Central memory CD8-positive, alpha-beta T cell (primary cell): ENCODE measurements around the gene IQCM.

Source experiments
- ATAC-seq: fragments of 150-1000 bp; cut with Tn5 transposase; replicated peaks from 2 replicates; pipeline ENCODE4 v1.10.0; 2022; ENCODE audit warnings: mild to moderate bottlenecking, moderate FRiP score, moderate number of reproducible peaks; ENCODE audit not compliant: poor library complexity, severe bottlenecking; ENCODE audit errors: extremely low read depth
- DNase-seq, 2 donors: peaks; one replicate each; pipeline ENCODE4 v3.0.0; 2021; ENCODE audit warnings: low spot score in 2 of 2
- H3K27ac Mint-ChIP-seq: one replicate; pipeline ENCODE4 v1.8.0; 2022; ENCODE audit warnings: low read depth, mild to moderate bottlenecking, moderate library complexity, mixed read lengths
- H3K27me3 Mint-ChIP-seq: one replicate; pipeline ENCODE4 v1.8.0; 2022; ENCODE audit warnings: mixed read lengths
- H3K36me3 Mint-ChIP-seq: one replicate; pipeline ENCODE4 v1.8.0; 2022; ENCODE audit warnings: mild to moderate bottlenecking, moderate library complexity, mixed read lengths; ENCODE audit not compliant: insufficient read depth
- H3K4me1 Mint-ChIP-seq: one replicate; pipeline ENCODE4 v1.8.0; 2022; ENCODE audit warnings: mixed read lengths
- H3K4me3 Mint-ChIP-seq: one replicate; pipeline ENCODE4 v1.8.0; 2022; ENCODE audit warnings: mild to moderate bottlenecking, moderate library complexity, mixed read lengths
- H3K9me3 Mint-ChIP-seq: one replicate; pipeline ENCODE4 v1.8.0; 2022; ENCODE audit warnings: mixed read lengths

The IQCM gene

GRCh38 chr4:149589826-149590225 lies 225.8 kb downstream of the IQCM start:
- H3K36me3 Mint-ChIP-seq, result no peaks in the 10 kb centered on the region
- no peaks in the 10 kb centered on the region for H3K4me1 Mint-ChIP-seq
- H3K9me3 Mint-ChIP-seq, result peaks cover 10% of the 10 kb centered on the region
- DNase-seq (no peak), ATAC-seq (no peak)
- H3K27me3 Mint-ChIP-seq, result no peaks in the 10 kb centered on the region
- no peak overlapping the region for H3K27ac Mint-ChIP-seq
- no peak overlapping the region for H3K4me3 Mint-ChIP-seq

GRCh38 chr4:149584722-149585121 lies 230.9 kb downstream of the IQCM start:
- H3K4me1 Mint-ChIP-seq, result no peaks in the 10 kb centered on the region
- H3K4me3 Mint-ChIP-seq, result no peak overlapping the region
- no peaks in the 10 kb centered on the region for H3K36me3 Mint-ChIP-seq
- DNase-seq, result no peak
- peaks cover 22% of the 10 kb centered on the region for H3K9me3 Mint-ChIP-seq
- H3K27me3 Mint-ChIP-seq, result no peaks in the 10 kb centered on the region
- ATAC-seq, result no peak
- no peak overlapping the region for H3K27ac Mint-ChIP-seq

GRCh38 chr4:149574971-149575370 lies 240.7 kb downstream of the IQCM start:
- H3K4me1 Mint-ChIP-seq, result no peaks in the 10 kb centered on the region
- no peak overlapping the region for H3K27ac Mint-ChIP-seq
- ATAC-seq, result no peak
- no peak overlapping the region for H3K4me3 Mint-ChIP-seq
- no peak for DNase-seq
- no peaks in the 10 kb centered on the region for H3K27me3 Mint-ChIP-seq
- no peaks in the 10 kb centered on the region for H3K36me3 Mint-ChIP-seq
- peaks cover 9% of the 10 kb centered on the region for H3K9me3 Mint-ChIP-seq

- Mint-ChIP-seq H3K4me1 (no peaks in the 10 kb centered on the region), H3K36me3 (no peaks in the 10 kb centered on the region), H3K9me3 (peaks cover 4% of the 10 kb centered on the region), H3K27me3 (no peaks in the 10 kb centered on the region), H3K27ac (no peak overlapping the region), H3K4me3 (no peak overlapping the region)
- no peak for ATAC-seq
- DNase-seq, result no peak
These were observed 242.9 kb downstream of the IQCM start for GRCh38 chr4:149572716-149573115.

- DNase-seq, result no peak
These were observed 259.8 kb downstream of the IQCM start for GRCh38 chr4:149555799-149556198.

GRCh38 chr4:149555146-149555545 lies 260.5 kb downstream of the IQCM start:
- H3K4me1 Mint-ChIP-seq, result no peaks in the 10 kb centered on the region
- H3K27me3 Mint-ChIP-seq, result no peaks in the 10 kb centered on the region
- DNase-seq, result no peak
- peaks cover 19% of the 10 kb centered on the region for H3K9me3 Mint-ChIP-seq
- H3K4me3 Mint-ChIP-seq, result no peak overlapping the region
- no peak overlapping the region for H3K27ac Mint-ChIP-seq
- H3K36me3 Mint-ChIP-seq, result no peaks in the 10 kb centered on the region
- ATAC-seq, result no peak

More at GRCh38 chr4:149555799-149556198, 259.8 kb downstream of the IQCM start:
- Mint-ChIP-seq H3K27ac (no peak overlapping the region), H3K36me3 (no peaks in the 10 kb centered on the region), H3K4me1 (no peaks in the 10 kb centered on the region), H3K27me3 (no peaks in the 10 kb centered on the region), H3K4me3 (no peak overlapping the region), H3K9me3 (peaks cover 19% of the 10 kb centered on the region)
- no peak for ATAC-seq

- no peaks in the 10 kb centered on the region for H3K27me3 Mint-ChIP-seq
These were observed 261.6 kb downstream of the IQCM start for GRCh38 chr4:149553959-149554520.

GRCh38 chr4:149552601-149553000 lies 263.0 kb downstream of the IQCM start:
- Mint-ChIP-seq H3K4me3 (no peak overlapping the region), H3K4me1 (no peaks in the 10 kb centered on the region), H3K27ac (no peak overlapping the region), H3K27me3 (no peaks in the 10 kb centered on the region), H3K9me3 (peaks cover 3% of the 10 kb centered on the region), H3K36me3 (no peaks in the 10 kb centered on the region)
- no peak for DNase-seq
- no peak for ATAC-seq

More at GRCh38 chr4:149553959-149554520, 261.6 kb downstream of the IQCM start:
- H3K36me3 Mint-ChIP-seq, result no peaks in the 10 kb centered on the region
- no peak overlapping the region for H3K27ac Mint-ChIP-seq
- ATAC-seq (no peak), DNase-seq (no peak)
- no peak overlapping the region for H3K4me3 Mint-ChIP-seq
- H3K4me1 Mint-ChIP-seq, result no peaks in the 10 kb centered on the region
- H3K9me3 Mint-ChIP-seq, result peaks cover 14% of the 10 kb centered on the region

GRCh38 chr4:149549911-149550310 lies 265.7 kb downstream of the IQCM start:
- Mint-ChIP-seq H3K9me3 (no peaks in the 10 kb centered on the region), H3K36me3 (no peaks in the 10 kb centered on the region), H3K27me3 (no peaks in the 10 kb centered on the region), H3K4me3 (no peak overlapping the region), H3K4me1 (no peaks in the 10 kb centered on the region), H3K27ac (no peak overlapping the region)
- DNase-seq (no peak), ATAC-seq (no peak)

- no peaks in the 10 kb centered on the region for H3K27me3 Mint-ChIP-seq
- no peaks in the 10 kb centered on the region for H3K4me1 Mint-ChIP-seq
- H3K4me3 Mint-ChIP-seq, result no peak overlapping the region
- peaks cover 29% of the 10 kb centered on the region for H3K9me3 Mint-ChIP-seq
- ATAC-seq (no peak), DNase-seq (no peak)
- peaks cover 2% of the 10 kb centered on the region for H3K36me3 Mint-ChIP-seq
- H3K27ac Mint-ChIP-seq, result no peak overlapping the region
These were observed 280.9 kb downstream of the IQCM start for GRCh38 chr4:149534779-149535178.

- Mint-ChIP-seq H3K9me3 (peaks cover 18% of the 10 kb centered on the region), H3K4me3 (no peak overlapping the region), H3K27me3 (no peaks in the 10 kb centered on the region), H3K36me3 (peaks cover 2% of the 10 kb centered on the region), H3K4me1 (no peaks in the 10 kb centered on the region), H3K27ac (no peak overlapping the region)
- DNase-seq (no peak), ATAC-seq (no peak)
These were observed 283.8 kb downstream of the IQCM start for GRCh38 chr4:149531861-149532260.

GRCh38 chr4:149523039-149523438 lies 292.6 kb downstream of the IQCM start:
- no peak overlapping the region for H3K4me3 Mint-ChIP-seq
- no peaks in the 10 kb centered on the region for H3K4me1 Mint-ChIP-seq
- DNase-seq (no peak), ATAC-seq (no peak)
- H3K27ac Mint-ChIP-seq, result no peak overlapping the region
- H3K9me3 Mint-ChIP-seq, result peaks cover 13% of the 10 kb centered on the region
- H3K36me3 Mint-ChIP-seq, result no peaks in the 10 kb centered on the region
- no peaks in the 10 kb centered on the region for H3K27me3 Mint-ChIP-seq

- no peaks in the 10 kb centered on the region for H3K36me3 Mint-ChIP-seq
- no peak for ATAC-seq
These were observed 293.8 kb downstream of the IQCM start for GRCh38 chr4:149521611-149522425.

More at GRCh38 chr4:149521611-149522425, 293.8 kb downstream of the IQCM start:
- Mint-ChIP-seq H3K4me1 (no peaks in the 10 kb centered on the region), H3K27me3 (no peaks in the 10 kb centered on the region), H3K4me3 (no peak overlapping the region), H3K27ac (no peak overlapping the region), H3K9me3 (peaks cover 19% of the 10 kb centered on the region)
- no peak for DNase-seq
